ENCODE results near the gene TNFAIP3.

TNFAIP3 gene

DNA sequence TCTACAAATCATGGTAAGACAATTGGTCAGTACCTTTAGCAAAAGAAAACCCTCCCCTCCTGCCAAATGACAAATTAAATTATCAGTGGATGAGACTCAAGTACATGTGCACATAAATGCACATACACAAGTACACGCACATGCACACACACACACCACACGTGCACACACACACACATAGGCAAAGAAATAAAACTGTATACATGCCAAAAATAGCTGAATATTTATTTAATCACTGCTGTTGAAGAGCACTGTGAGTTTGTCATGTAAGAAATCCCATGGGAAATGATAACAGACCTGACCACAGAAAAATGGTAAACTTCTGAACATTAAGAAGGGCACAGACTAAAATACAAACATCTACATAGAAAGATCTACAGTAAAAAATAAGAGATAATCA, 46.6 kb upstream of the TNFAIP3 start:
- H3K9ac ChIP-seq (ENCODE audit: low read length) = no peak overlapping the region
- no peak overlapping the region for H2AFZ ChIP-seq (ENCODE audit: low read depth, low read length, severe bottlenecking)
- H3K27me3 ChIP-seq (ENCODE audit: low read length) = no peaks in the 10 kb centered on the region
- no peaks in the 10 kb centered on the region for H3K79me2 ChIP-seq (ENCODE audit: insufficient read depth, low read length)
- H3K36me3 ChIP-seq (ENCODE audit: low read length) = no peaks in the 10 kb centered on the region
- H4K20me1 ChIP-seq (ENCODE audit: low read depth, low read length) = no peaks in the 10 kb centered on the region
- H3K27ac ChIP-seq (ENCODE audit: low read depth, low read length) = no peak overlapping the region
- H3K4me2 ChIP-seq (ENCODE audit: low read depth, low read length, poor library complexity, severe bottlenecking) = no peak overlapping the region
- H3K9me2 ChIP-seq (replicated peaks; ENCODE audit: insufficient read depth, low read length) = no peaks in the 10 kb centered on the region
- no peaks in the 10 kb centered on the region for H3F3A ChIP-seq (ENCODE audit: insufficient read depth)
- no peak for TF ChIP-seq EZH2phosphoT487 (conservative IDR thresholded peaks at IDR 0.05; ENCODE audit: low read length)
- TF ChIP-seq, protein P1, sequence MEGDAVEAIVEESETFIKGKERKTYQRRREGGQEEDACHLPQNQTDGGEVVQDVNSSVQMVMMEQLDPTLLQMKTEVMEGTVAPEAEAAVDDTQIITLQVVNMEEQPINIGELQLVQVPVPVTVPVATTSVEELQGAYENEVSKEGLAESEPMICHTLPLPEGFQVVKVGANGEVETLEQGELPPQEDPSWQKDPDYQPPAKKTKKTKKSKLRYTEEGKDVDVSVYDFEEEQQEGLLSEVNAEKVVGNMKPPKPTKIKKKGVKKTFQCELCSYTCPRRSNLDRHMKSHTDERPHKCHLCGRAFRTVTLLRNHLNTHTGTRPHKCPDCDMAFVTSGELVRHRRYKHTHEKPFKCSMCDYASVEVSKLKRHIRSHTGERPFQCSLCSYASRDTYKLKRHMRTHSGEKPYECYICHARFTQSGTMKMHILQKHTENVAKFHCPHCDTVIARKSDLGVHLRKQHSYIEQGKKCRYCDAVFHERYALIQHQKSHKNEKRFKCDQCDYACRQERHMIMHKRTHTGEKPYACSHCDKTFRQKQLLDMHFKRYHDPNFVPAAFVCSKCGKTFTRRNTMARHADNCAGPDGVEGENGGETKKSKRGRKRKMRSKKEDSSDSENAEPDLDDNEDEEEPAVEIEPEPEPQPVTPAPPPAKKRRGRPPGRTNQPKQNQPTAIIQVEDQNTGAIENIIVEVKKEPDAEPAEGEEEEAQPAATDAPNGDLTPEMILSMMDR (IDR thresholded peaks at IDR 0.05; ENCODE audit: insufficient read depth, low read length, poor library complexity, severe bottlenecking) = no peak
- H3K9me3 ChIP-seq (ENCODE audit: insufficient read depth, low read length) = no peaks in the 10 kb centered on the region
- no peak overlapping the region for H3K4me3 ChIP-seq (ENCODE audit: insufficient read depth, low read length, poor library complexity, severe bottlenecking)

DNA sequence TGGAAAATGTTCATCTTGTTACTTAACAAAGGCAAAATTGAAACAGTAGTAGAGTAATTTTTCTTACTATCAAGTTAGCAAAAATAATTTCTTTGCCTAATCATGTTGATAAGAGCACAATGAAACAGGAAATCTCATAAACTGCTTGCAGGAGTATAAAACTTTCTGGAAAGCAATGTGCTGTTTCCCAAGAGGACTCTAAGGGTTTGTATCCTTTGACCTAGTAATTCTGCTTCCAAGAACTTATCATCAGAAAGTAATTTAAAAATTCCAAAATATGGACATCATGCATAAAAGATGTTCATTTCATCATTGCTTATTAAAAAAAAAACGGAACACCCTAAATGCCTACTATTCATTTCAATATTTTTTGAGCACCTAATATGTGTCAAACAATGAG, 46.1 kb upstream of the TNFAIP3 start:
- no peak overlapping the region for H3K9ac ChIP-seq (ENCODE audit: low read length)
- no peak for TF ChIP-seq EZH2phosphoT487 (conservative IDR thresholded peaks at IDR 0.05; ENCODE audit: low read length)
- TF ChIP-seq, protein P1 (IDR thresholded peaks at IDR 0.05; ENCODE audit: insufficient read depth, low read length, poor library complexity, severe bottlenecking) = no peak
- no peaks in the 10 kb centered on the region for H3K9me2 ChIP-seq (replicated peaks; ENCODE audit: insufficient read depth, low read length)
- H3K27me3 ChIP-seq (ENCODE audit: low read length) = no peaks in the 10 kb centered on the region
- H3K27ac ChIP-seq (ENCODE audit: low read depth, low read length) = no peak overlapping the region
- H3K4me2 ChIP-seq (ENCODE audit: low read depth, low read length, poor library complexity, severe bottlenecking) = no peak overlapping the region
- H3K79me2 ChIP-seq (ENCODE audit: insufficient read depth, low read length) = no peaks in the 10 kb centered on the region
- H4K20me1 ChIP-seq (ENCODE audit: low read depth, low read length) = no peaks in the 10 kb centered on the region
- no peaks in the 10 kb centered on the region for H3F3A ChIP-seq (ENCODE audit: insufficient read depth)
- no peaks in the 10 kb centered on the region for H3K9me3 ChIP-seq (ENCODE audit: insufficient read depth, low read length)
- no peaks in the 10 kb centered on the region for H3K36me3 ChIP-seq (ENCODE audit: low read length)
- H3K4me3 ChIP-seq (ENCODE audit: insufficient read depth, low read length, poor library complexity, severe bottlenecking) = no peak overlapping the region
- no peak overlapping the region for H2AFZ ChIP-seq (ENCODE audit: low read depth, low read length, severe bottlenecking)

DNA sequence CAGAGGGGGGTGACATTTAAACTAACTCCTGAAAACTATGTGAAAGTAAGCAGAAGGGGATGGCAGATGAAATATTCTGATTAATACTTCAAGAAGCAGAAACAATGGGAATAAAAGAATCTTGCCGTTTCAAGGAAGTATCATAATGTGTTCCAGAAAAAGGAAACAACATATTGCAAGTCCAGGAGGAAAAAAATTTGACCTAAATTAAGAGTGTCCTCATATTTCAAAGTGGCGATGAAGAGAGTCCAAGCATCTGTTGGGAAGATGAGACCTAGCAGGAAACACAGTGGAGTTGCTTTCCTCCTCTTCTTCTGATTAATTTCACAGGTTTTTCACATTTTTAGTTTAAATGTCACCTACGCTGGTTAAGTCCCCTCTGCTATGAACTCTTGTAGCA, 45.6 kb upstream of the TNFAIP3 start:
- Histone ChIP-seq H4K20me1 (ENCODE audit: low read depth, low read length) (no peaks in the 10 kb centered on the region), H3K9me3 (ENCODE audit: insufficient read depth, low read length) (no peaks in the 10 kb centered on the region), H3K27ac (ENCODE audit: low read depth, low read length) (no peak overlapping the region), H3F3A (ENCODE audit: insufficient read depth) (no peaks in the 10 kb centered on the region), H3K36me3 (ENCODE audit: low read length) (no peaks in the 10 kb centered on the region), H2AFZ (ENCODE audit: low read depth, low read length, severe bottlenecking) (no peak overlapping the region), H3K27me3 (ENCODE audit: low read length) (no peaks in the 10 kb centered on the region), H3K79me2 (ENCODE audit: insufficient read depth, low read length) (no peaks in the 10 kb centered on the region), H3K9me2 (replicated peaks; ENCODE audit: insufficient read depth, low read length) (no peaks in the 10 kb centered on the region), H3K4me3 (ENCODE audit: insufficient read depth, low read length, poor library complexity, severe bottlenecking) (no peak overlapping the region), H3K9ac (ENCODE audit: low read length) (no peak overlapping the region), H3K4me2 (ENCODE audit: low read depth, low read length, poor library complexity, severe bottlenecking) (no peak overlapping the region)
- TF ChIP-seq, protein P1 (IDR thresholded peaks at IDR 0.05; ENCODE audit: insufficient read depth, low read length, poor library complexity, severe bottlenecking) = no peak
- no peak for TF ChIP-seq EZH2phosphoT487 (conservative IDR thresholded peaks at IDR 0.05; ENCODE audit: low read length)
